Activated CD4-positive, alpha-beta T cell treated with anti-CD3 and anti-CD28 coated beads, Interleukin-2, amount 50 U/mL, for 48 hours (primary cell): ENCODE measurements around the gene EXOC5.

Experiments used
- DNase-seq, 2 experiments: peaks; one replicate each; pipeline ENCODE4 v3.0.0-alpha.2; 2020

Gene EXOC5

DNA sequence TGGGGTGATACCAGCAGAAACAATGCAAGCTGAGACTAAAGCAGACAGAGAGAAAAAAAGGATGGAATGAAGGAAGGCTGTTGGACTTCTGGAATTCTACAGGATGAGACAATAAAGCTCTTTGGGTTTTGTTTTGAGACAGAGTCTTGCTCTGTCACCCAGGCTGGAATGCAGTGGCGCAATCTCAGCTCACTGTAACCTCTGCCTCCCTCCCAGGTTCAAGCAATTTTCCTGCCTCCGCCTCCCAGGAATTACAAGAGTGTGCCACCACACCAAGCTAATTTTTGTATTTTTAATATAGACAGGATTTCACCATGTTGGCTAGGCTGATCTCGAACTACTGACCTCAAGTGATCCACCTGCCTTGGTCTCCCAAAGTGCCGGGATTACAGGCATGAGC lies 115.4 kb downstream of the EXOC5 start:
- DNase-seq, result no peak
